Fibroblast of the aortic adventitia (primary cell): ENCODE measurements around the gene FRYL. TPM values are rescaled to one million over a fixed set of nuclear protein-coding genes. Genes with fewer than 3 reads are reported as not detected.

ENCODE experiments used
- DNase-seq: peaks from one replicate; pipeline ENCODE4 v3.0.0-alpha.2; 2010; ENCODE audit warnings: low read depth
- H3K4me3 ChIP-seq: 2 replicates; pipeline ENCODE4 v1.5.1; 2011; ENCODE audit warnings: low read depth, mild to moderate bottlenecking, control low read depth, low read length, moderate library complexity
- CTCF ChIP-seq: IDR thresholded peaks from 2 replicates; pipeline ENCODE4 v1.5.1; 2011; ENCODE audit warnings: mild to moderate bottlenecking, low read length, control low read depth, inconsistent platforms; ENCODE audit not compliant: insufficient read depth
- total RNA-seq: library from RNA; depleted of rRNA; stranded (reverse); fragments of >200 nt; gene quantifications from 2 replicates; pipeline ENCODE4 v1.2.3, GENCODE V29; 2012; ENCODE audit warnings: low replicate concordance

Gene FRYL
- total RNA-seq, 1 donor: 60.3 TPM

- no peak overlapping the region for H3K4me3 ChIP-seq
- TF ChIP-seq CTCF: no peak
- peak; percentile 8 for DNase-seq
Measured at GRCh38 chr4:48710446-48711209, 69.5 kb downstream of the FRYL start.

GRCh38 chr4:48709901-48710300 is 70.2 kb downstream of the FRYL start:
- no peak for DNase-seq
- no peak for TF ChIP-seq CTCF
- H3K4me3 ChIP-seq: no peak overlapping the region

GRCh38 chr4:48708610-48709009 is 71.5 kb downstream of the FRYL start:
- DNase-seq: no peak
- no peak overlapping the region for H3K4me3 ChIP-seq
- TF ChIP-seq CTCF: no peak

- TF ChIP-seq CTCF: no peak
- no peak for DNase-seq
- no peak overlapping the region for H3K4me3 ChIP-seq
Measured at GRCh38 chr4:48706736-48707135, 73.3 kb downstream of the FRYL start.

- DNase-seq: no peak
- no peak for TF ChIP-seq CTCF
- no peak overlapping the region for H3K4me3 ChIP-seq
Measured at GRCh38 chr4:48705609-48706008, 74.5 kb downstream of the FRYL start.

GRCh38 chr4:48704091-48704802 is 75.8 kb downstream of the FRYL start:
- H3K4me3 ChIP-seq: no peak overlapping the region
- no peak for TF ChIP-seq CTCF
- no peak for DNase-seq

GRCh38 chr4:48699475-48699874 is 80.6 kb downstream of the FRYL start:
- no peak overlapping the region for H3K4me3 ChIP-seq
- TF ChIP-seq CTCF: no peak
- DNase-seq: no peak
